GM12801 (cell line): Measurements from ENCODE around the gene PRKD1.

Experiments used
- TF ChIP-seq, protein P1 (sequence below): IDR thresholded peaks from one replicate; pipeline ENCODE4 v1.5.1; 2011; ENCODE audit warnings: control low read depth; ENCODE audit not compliant: insufficient read length; ENCODE audit errors: extremely low read depth

PRKD1 gene

DNA sequence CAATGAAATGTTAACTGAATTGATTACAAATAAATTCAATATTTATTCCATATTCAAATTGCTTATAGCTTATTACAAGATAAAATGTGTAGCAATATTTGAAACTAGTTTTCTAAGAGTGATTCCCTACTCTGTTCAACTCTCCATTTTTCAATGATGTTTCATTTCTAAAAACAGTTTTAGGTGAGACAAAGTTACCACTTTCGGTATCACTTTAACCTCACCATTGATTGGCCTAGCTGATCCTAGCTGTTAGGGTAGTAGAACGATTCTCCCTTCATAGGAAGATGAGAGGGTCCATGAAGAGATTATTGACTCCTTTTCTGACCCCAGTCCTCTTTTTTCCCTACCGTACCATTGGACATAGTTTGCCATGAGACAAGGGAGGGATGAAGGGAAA lies 373.3 kb downstream of the PRKD1 start:
- TF ChIP-seq, protein P1, sequence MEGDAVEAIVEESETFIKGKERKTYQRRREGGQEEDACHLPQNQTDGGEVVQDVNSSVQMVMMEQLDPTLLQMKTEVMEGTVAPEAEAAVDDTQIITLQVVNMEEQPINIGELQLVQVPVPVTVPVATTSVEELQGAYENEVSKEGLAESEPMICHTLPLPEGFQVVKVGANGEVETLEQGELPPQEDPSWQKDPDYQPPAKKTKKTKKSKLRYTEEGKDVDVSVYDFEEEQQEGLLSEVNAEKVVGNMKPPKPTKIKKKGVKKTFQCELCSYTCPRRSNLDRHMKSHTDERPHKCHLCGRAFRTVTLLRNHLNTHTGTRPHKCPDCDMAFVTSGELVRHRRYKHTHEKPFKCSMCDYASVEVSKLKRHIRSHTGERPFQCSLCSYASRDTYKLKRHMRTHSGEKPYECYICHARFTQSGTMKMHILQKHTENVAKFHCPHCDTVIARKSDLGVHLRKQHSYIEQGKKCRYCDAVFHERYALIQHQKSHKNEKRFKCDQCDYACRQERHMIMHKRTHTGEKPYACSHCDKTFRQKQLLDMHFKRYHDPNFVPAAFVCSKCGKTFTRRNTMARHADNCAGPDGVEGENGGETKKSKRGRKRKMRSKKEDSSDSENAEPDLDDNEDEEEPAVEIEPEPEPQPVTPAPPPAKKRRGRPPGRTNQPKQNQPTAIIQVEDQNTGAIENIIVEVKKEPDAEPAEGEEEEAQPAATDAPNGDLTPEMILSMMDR: no peak

DNA sequence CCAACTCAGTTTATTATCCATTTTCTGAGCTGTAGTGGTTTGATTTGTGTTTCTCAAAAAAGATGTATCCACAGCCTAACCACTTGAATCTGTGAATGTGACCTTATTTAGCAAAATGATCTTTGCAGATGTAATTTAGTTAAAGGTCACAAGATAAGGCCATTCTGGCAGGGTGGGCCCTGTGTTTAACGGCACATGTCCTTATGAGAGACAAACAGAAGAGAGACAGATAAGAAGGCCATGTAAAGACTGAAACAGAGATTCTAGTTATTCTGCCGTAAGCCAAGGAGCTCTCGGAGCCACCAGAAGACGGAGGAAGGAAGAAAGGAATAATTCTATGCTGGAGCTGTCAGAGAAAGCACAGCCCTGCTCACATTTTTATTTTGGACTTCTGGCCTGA lies 374.2 kb downstream of the PRKD1 start:
- TF ChIP-seq, protein P1: no peak

DNA sequence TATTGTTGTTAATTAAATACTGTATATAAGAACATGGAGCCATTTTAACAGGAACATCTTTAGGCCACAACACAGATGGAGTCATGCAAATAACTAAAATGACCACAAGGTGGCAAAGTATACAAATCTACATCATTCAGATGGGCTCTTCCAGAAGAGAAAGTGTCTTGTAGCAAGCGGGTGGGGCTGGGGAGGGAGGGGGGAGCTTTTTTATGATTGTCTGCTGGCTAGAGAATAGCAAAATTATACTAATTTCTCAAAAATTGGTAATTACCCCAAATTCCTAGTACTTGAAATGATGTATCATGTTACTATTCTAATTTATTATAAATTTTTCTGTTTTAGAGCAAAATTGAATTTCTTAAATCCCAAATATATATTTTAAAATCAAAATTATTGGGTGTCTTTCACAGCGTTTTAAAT lies 378.7 kb downstream of the PRKD1 start:
- TF ChIP-seq, protein P1: no peak

DNA sequence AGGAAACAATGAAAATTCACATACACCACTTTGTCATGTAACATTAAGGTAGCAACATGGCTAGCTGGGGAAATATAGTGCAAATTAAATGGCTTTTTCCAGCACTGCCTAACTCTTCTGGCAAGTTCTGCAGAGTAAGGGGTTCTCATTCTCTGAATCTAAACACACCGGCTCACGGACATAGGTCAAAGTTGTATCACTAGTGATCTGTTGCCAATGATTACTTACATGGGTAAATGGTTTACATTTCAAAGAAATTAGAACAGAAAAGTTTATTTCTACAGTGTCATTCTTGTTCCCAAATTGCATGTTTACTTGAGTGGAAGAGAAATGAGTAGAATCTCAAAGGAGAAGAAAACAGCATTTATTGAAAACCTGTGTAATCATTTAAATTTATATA lies 381.9 kb downstream of the PRKD1 start:
- TF ChIP-seq, protein P1: no peak

DNA sequence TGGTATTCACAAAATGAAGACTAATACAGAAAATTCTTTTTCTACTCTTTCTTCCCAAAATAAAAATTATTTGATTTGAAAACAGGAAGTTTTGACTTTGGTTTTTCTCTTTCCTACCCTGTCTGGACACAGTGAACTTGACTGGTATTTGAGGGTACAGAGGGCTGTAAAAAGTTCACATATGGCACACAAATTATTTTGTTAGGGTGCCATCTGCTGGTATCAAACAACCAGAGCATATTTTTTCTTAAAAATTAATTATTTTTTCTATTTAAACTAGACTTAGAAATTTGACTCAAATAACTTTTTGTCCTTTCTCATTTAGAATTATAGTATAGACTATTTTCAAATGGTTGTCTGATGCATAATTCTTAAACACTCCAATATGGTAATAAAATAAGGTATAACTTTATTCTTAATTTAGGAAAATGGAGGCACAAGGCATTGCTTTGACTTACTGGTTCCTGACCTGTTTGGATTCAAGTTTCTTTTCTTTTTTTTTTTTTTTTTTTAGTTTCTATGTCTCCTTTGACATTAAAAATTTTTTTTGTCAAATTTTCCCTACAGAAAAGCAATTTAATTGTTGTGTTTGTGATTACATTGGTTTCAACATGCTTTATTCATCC lies 390.6 kb downstream of the PRKD1 start:
- TF ChIP-seq, protein P1: no peak

DNA sequence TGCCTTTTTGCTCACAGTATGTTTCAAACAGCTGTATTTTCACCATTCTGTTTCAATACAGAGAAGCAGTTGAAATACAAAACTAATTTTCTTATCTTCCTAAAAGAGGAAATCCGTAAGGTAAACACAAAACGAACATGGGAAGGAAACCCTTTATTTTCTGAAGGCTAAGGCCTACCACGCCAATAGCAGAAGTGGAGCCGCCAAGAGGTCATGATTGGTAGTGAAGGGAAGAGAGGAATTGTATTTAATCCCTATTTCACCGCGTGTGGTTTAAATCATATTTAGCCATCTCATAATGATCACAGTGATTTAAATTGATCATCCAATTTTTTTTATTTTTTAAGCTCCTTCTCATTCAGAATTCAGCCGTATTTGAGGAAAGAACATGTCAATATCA lies 398.2 kb downstream of the PRKD1 start:
- TF ChIP-seq, protein P1: no peak

DNA sequence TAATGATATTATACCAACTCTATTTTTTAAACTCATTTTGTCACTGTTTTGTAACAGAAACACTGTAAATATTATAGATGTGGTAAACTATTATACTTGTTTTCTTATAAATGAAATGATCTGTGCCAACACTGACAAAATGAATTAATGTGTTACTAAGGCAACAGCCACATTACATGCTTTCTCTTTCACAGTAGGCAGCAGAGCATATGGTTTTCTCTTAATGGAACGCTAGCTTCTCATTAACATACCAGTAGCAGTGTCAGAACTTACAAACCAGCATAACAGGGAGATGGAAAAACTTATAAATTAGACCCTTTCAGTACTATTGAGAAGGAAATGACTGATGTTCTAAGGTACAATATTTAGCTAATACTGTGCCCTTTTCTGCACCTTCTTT lies 398.8 kb downstream of the PRKD1 start:
- TF ChIP-seq, protein P1: no peak
